Thoracic aorta (tissue), 2 donors: Measurements from ENCODE around the gene SAMD13. TPM values are rescaled to one million over a fixed set of nuclear protein-coding genes. Genes with fewer than 3 reads are reported as not detected.

Experiments used
- ATAC-seq: fragments of 150-250 bp; one replicate; pipeline ENCODE4 v1.8.0; 2017; ENCODE audit warnings: low read depth; ENCODE audit not compliant: insufficient number of reproducible peaks, low FRiP score
- DNase-seq: peaks from one replicate; pipeline ENCODE4 v3.0.0-alpha.2; 2020; ENCODE audit warnings: low spot score
- H3K27ac ChIP-seq, 2 donors: fragments of 200-600 bp; sonication (generic); 1 replicate in 1 of 2; 2 replicates in 1 of 2; pipeline ENCODE4 v1.5.1; 2016; ENCODE audit warnings: mild to moderate bottlenecking in 2 of 2, moderate library complexity in 2 of 2
- H3K27me3 ChIP-seq: fragments of 200-600 bp; sonication (generic); replicated peaks from 2 replicates; pipeline ENCODE4 v1.6.0; 2016; ENCODE audit warnings: mild to moderate bottlenecking; ENCODE audit not compliant: insufficient read depth
- H3K36me3 ChIP-seq: fragments of 200-600 bp; sonication (generic); one replicate; pipeline ENCODE4 v1.5.1; 2016
- H3K4me1 ChIP-seq, 2 donors: fragments of 200-600 bp; sonication (generic); 1 replicate in 1 of 2; 2 replicates in 1 of 2; pipeline versions ENCODE4 v1.5.1 to v1.6.0; 2016; ENCODE audit warnings: low read depth in 2 of 2, mild to moderate bottlenecking in 1 of 2; ENCODE audit not compliant: control insufficient read depth in 1 of 2
- H3K4me3 ChIP-seq: fragments of 200-600 bp; sonication (generic); 2 replicates; pipeline ENCODE4 v1.5.1; 2016; ENCODE audit warnings: mild to moderate bottlenecking
- H3K9me3 ChIP-seq: fragments of 200-600 bp; sonication (generic); 2 replicates; pipeline ENCODE4 v1.5.1; 2016
- CTCF ChIP-seq: fragments of 200-600 bp; sonication (generic); IDR thresholded peaks from one replicate; pipeline ENCODE4 v1.5.1; 2019; ENCODE audit warnings: antibody characterized with exemption
- total RNA-seq, 2 donors: library from RNA; depleted of rRNA; stranded (reverse); fragments of >200 nt; gene quantifications; one replicate each; pipeline versions ENCODE4 v1.1.0 to v1.2.3, GENCODE V29; 2016

SAMD13 gene
- total RNA-seq, 2 donors from 2014 or later = 0.95 to 1.8 TPM

- no peak for ATAC-seq
- no peaks in the 10 kb centered on the region for H3K27me3 ChIP-seq
- no peak for TF ChIP-seq CTCF
Observed at GRCh38 chr1:84271441-84272151, 29.9 kb upstream of the SAMD13 start.

GRCh38 chr1:84272401-84272800 lies 29.1 kb upstream of the SAMD13 start:
- DNase-seq (no peak), ATAC-seq (no peak)
- Histone ChIP-seq H3K4me1 (no peaks in the 10 kb centered on the region), H3K27ac (no peak overlapping the region), H3K9me3 (no peaks in the 10 kb centered on the region), H3K4me3 (no peak overlapping the region), H3K27me3 (no peaks in the 10 kb centered on the region), H3K36me3 (no peaks in the 10 kb centered on the region)
- TF ChIP-seq CTCF = no peak

More at GRCh38 chr1:84271441-84272151, 29.9 kb upstream of the SAMD13 start:
- no peak overlapping the region for H3K4me3 ChIP-seq
- H3K4me1 ChIP-seq = no peaks in the 10 kb centered on the region
- H3K9me3 ChIP-seq = no peaks in the 10 kb centered on the region
- no peak overlapping the region for H3K27ac ChIP-seq
- no peaks in the 10 kb centered on the region for H3K36me3 ChIP-seq
- no peak for DNase-seq

GRCh38 chr1:84277343-84278059 lies 24.0 kb upstream of the SAMD13 start:
- H3K4me1 ChIP-seq = no peaks in the 10 kb centered on the region
- no peak for TF ChIP-seq CTCF
- H3K27me3 ChIP-seq = no peaks in the 10 kb centered on the region
- ATAC-seq (no peak), DNase-seq (no peak)
- no peak overlapping the region for H3K4me3 ChIP-seq
- H3K27ac ChIP-seq = no peak overlapping the region
- no peaks in the 10 kb centered on the region for H3K36me3 ChIP-seq
- no peaks in the 10 kb centered on the region for H3K9me3 ChIP-seq

GRCh38 chr1:84278905-84279304 lies 22.6 kb upstream of the SAMD13 start:
- Histone ChIP-seq H3K4me1 (no peaks in the 10 kb centered on the region), H3K27me3 (no peaks in the 10 kb centered on the region), H3K36me3 (no peaks in the 10 kb centered on the region), H3K9me3 (no peaks in the 10 kb centered on the region), H3K4me3 (no peak overlapping the region), H3K27ac (no peak overlapping the region)
- no peak for TF ChIP-seq CTCF
- ATAC-seq (no peak), DNase-seq (no peak)

GRCh38 chr1:84280912-84281311 lies 20.6 kb upstream of the SAMD13 start:
- ATAC-seq = no peak
- no peak overlapping the region for H3K4me3 ChIP-seq
- TF ChIP-seq CTCF = no peak

More at GRCh38 chr1:84280912-84281311, 20.6 kb upstream of the SAMD13 start:
- Histone ChIP-seq H3K27me3 (no peaks in the 10 kb centered on the region), H3K36me3 (no peaks in the 10 kb centered on the region), H3K27ac (no peak overlapping the region), H3K4me1 (no peaks in the 10 kb centered on the region), H3K9me3 (no peaks in the 10 kb centered on the region)
- no peak for DNase-seq
